SK-N-SH (cell line): ENCODE measurements around the gene TBC1D17.

Experiments
- EZH2phosphoT487 ChIP-seq: fragments of 200-600 bp; sonication (generic); IDR thresholded peaks from 2 replicates; pipeline ENCODE4 v1.6.1; 2017; ENCODE audit warnings: low read depth, mixed run types, mild to moderate bottlenecking, antibody characterized with exemption, moderate library complexity, borderline replicate concordance
- TEAD4 ChIP-seq: IDR thresholded peaks from 2 replicates; pipeline ENCODE4 v1.4.0; 2012; ENCODE audit warnings: mild to moderate bottlenecking, borderline replicate concordance; ENCODE audit not compliant: insufficient read depth
- TF ChIP-seq, protein P1 (sequence below): fragments of 200-600 bp; sonication (generic); IDR thresholded peaks from 2 replicates; pipeline ENCODE4 v1.6.1; 2017; ENCODE audit warnings: antibody characterized with exemption, mild to moderate bottlenecking, moderate library complexity

- TF ChIP-seq EZH2phosphoT487 (no peak), TEAD4 (no peak)
- TF ChIP-seq, protein P1, sequence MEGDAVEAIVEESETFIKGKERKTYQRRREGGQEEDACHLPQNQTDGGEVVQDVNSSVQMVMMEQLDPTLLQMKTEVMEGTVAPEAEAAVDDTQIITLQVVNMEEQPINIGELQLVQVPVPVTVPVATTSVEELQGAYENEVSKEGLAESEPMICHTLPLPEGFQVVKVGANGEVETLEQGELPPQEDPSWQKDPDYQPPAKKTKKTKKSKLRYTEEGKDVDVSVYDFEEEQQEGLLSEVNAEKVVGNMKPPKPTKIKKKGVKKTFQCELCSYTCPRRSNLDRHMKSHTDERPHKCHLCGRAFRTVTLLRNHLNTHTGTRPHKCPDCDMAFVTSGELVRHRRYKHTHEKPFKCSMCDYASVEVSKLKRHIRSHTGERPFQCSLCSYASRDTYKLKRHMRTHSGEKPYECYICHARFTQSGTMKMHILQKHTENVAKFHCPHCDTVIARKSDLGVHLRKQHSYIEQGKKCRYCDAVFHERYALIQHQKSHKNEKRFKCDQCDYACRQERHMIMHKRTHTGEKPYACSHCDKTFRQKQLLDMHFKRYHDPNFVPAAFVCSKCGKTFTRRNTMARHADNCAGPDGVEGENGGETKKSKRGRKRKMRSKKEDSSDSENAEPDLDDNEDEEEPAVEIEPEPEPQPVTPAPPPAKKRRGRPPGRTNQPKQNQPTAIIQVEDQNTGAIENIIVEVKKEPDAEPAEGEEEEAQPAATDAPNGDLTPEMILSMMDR: no peak
Measured at GRCh38 chr19:49876422-49877019, 981 bp upstream of the TBC1D17 start.
